Panc1 (cell line): Measurements from ENCODE around the gene GARRE1.

Source experiments
- POLR2AphosphoS5 ChIP-seq: IDR thresholded peaks from 2 replicates; pipeline ENCODE4 v1.6.1; 2012; ENCODE audit warnings: mild to moderate bottlenecking, low read depth, low read length, moderate library complexity
- SIN3A ChIP-seq: IDR thresholded peaks from 2 replicates; pipeline ENCODE4 v1.6.1; 2012; ENCODE audit warnings: low read depth, mild to moderate bottlenecking, low read length, moderate library complexity, borderline replicate concordance; ENCODE audit not compliant: insufficient read depth
- TCF7L2 ChIP-seq: IDR thresholded peaks from 2 replicates; pipeline ENCODE4 v1.6.1; 2011; ENCODE audit warnings: mild to moderate bottlenecking, low read depth, low read length, inconsistent platforms
- TF ChIP-seq, protein P1 (sequence below): fragments of 450-650 bp; IDR thresholded peaks from 2 replicates; pipeline ENCODE4 v1.5.1; 2017; ENCODE audit warnings: mild to moderate bottlenecking
- TF ChIP-seq, protein P2 (sequence below), 2 experiments: IDR thresholded peaks; 2 replicates each; pipeline ENCODE4 v1.6.1; 2011 to 2012; ENCODE audit warnings: low read depth in 2 of 2, control low read depth in 1 of 2, low read length in 1 of 2, mild to moderate bottlenecking in 1 of 2, moderate library complexity in 1 of 2; ENCODE audit not compliant: insufficient read depth in 1 of 2

DNA sequence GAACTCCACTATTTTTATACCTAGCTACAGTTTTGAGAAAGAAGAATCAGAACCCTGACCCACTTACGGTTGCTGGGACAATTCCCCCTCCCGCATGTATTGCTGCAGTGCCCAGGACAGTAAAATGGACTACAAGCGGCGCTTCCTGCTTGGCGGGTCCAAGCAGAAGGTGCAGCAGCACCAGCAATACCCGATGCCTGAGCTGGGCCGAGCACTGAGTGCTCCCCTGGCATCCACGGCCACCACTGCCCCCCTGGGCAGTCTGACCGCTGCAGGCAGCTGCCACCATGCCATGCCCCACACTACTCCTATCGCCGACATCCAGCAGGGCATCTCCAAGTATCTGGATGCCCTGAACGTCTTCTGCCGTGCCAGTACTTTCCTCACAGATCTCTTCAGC lies 46.0 kb downstream of the GARRE1 start:
- TF ChIP-seq TCF7L2 (no peak), POLR2AphosphoS5 (no peak), SIN3A (no peak)
- TF ChIP-seq, protein P1, sequence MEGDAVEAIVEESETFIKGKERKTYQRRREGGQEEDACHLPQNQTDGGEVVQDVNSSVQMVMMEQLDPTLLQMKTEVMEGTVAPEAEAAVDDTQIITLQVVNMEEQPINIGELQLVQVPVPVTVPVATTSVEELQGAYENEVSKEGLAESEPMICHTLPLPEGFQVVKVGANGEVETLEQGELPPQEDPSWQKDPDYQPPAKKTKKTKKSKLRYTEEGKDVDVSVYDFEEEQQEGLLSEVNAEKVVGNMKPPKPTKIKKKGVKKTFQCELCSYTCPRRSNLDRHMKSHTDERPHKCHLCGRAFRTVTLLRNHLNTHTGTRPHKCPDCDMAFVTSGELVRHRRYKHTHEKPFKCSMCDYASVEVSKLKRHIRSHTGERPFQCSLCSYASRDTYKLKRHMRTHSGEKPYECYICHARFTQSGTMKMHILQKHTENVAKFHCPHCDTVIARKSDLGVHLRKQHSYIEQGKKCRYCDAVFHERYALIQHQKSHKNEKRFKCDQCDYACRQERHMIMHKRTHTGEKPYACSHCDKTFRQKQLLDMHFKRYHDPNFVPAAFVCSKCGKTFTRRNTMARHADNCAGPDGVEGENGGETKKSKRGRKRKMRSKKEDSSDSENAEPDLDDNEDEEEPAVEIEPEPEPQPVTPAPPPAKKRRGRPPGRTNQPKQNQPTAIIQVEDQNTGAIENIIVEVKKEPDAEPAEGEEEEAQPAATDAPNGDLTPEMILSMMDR, result no peak
- TF ChIP-seq, protein P2, sequence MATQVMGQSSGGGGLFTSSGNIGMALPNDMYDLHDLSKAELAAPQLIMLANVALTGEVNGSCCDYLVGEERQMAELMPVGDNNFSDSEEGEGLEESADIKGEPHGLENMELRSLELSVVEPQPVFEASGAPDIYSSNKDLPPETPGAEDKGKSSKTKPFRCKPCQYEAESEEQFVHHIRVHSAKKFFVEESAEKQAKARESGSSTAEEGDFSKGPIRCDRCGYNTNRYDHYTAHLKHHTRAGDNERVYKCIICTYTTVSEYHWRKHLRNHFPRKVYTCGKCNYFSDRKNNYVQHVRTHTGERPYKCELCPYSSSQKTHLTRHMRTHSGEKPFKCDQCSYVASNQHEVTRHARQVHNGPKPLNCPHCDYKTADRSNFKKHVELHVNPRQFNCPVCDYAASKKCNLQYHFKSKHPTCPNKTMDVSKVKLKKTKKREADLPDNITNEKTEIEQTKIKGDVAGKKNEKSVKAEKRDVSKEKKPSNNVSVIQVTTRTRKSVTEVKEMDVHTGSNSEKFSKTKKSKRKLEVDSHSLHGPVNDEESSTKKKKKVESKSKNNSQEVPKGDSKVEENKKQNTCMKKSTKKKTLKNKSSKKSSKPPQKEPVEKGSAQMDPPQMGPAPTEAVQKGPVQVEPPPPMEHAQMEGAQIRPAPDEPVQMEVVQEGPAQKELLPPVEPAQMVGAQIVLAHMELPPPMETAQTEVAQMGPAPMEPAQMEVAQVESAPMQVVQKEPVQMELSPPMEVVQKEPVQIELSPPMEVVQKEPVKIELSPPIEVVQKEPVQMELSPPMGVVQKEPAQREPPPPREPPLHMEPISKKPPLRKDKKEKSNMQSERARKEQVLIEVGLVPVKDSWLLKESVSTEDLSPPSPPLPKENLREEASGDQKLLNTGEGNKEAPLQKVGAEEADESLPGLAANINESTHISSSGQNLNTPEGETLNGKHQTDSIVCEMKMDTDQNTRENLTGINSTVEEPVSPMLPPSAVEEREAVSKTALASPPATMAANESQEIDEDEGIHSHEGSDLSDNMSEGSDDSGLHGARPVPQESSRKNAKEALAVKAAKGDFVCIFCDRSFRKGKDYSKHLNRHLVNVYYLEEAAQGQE (IDR thresholded peaks at IDR 0.05; ENCODE audit: insufficient read depth in 1 of 2, low read depth in 2 of 2, low read length in 1 of 2), result no peak
